Calu3 (cell line): ENCODE data around the gene CCL19. TPM values are rescaled to one million over a fixed set of nuclear protein-coding genes. Genes with fewer than 3 reads are reported as not detected.

Source experiments
- BruUV-seq: library from RNA; stranded (reverse); fragments of 400-500 nt; replicated peaks from 2 replicates; lab custom pipeline; 2021; lab: Mats Ljungman, UMichigan
- CTCF ChIA-PET: fragments of 300-600 bp; sonication (Branson Sonifier 250); formaldehyde crosslinking; loops from one replicate; lab custom pipeline; 2022; ENCODE audit warnings: antibody characterized with exemption; lab: Charles Lee
- DNase-seq: peaks from one replicate; pipeline ENCODE4 v3.0.0; 2022
- H3K27ac Mint-ChIP-seq: one replicate; pipeline ENCODE4 v1.8.0; 2022; ENCODE audit warnings: mixed read lengths; ENCODE audit not compliant: unreplicated experiment
- H3K27me3 Mint-ChIP-seq: one replicate; pipeline ENCODE4 v1.8.0; 2022; ENCODE audit warnings: mixed read lengths; ENCODE audit not compliant: unreplicated experiment
- H3K36me3 Mint-ChIP-seq: one replicate; pipeline ENCODE4 v1.8.0; 2022; ENCODE audit warnings: mild to moderate bottlenecking, moderate library complexity, mixed read lengths; ENCODE audit not compliant: insufficient read depth, unreplicated experiment
- H3K4me1 Mint-ChIP-seq: one replicate; pipeline ENCODE4 v1.8.0; 2022; ENCODE audit warnings: mild to moderate bottlenecking, low read depth, mixed read lengths; ENCODE audit not compliant: unreplicated experiment
- H3K4me3 Mint-ChIP-seq: one replicate; pipeline ENCODE4 v1.8.0; 2022; ENCODE audit warnings: mild to moderate bottlenecking, low read depth, moderate library complexity, mixed read lengths; ENCODE audit not compliant: unreplicated experiment
- H3K9me3 Mint-ChIP-seq: one replicate; pipeline ENCODE4 v1.8.0; 2022; ENCODE audit warnings: low read depth, mixed read lengths; ENCODE audit not compliant: unreplicated experiment
- CTCF ChIP-seq: fragments of 200-600 bp; IDR thresholded peaks from one replicate; pipeline ENCODE4 v1.8.0; 2022; ENCODE audit warnings: antibody characterized with exemption; ENCODE audit not compliant: unreplicated experiment
- intact Hi-C: fragments of 100-400 bp; cut with micrococcal nuclease; formaldehyde crosslinking; loops from one replicate; pipeline ENCODE4 v1.10.0; 2022; ENCODE audit not compliant: unreplicated experiment
- total RNA-seq: library from RNA; stranded (reverse); gene quantifications from 2 replicates; pipeline ENCODE4 v1.2.3, GENCODE V29; 2022

Gene CCL19
- total RNA-seq, 1 experiment from 2014 or later, result not detected

GRCh38 chr9:34675048-34675714 is 15.9 kb downstream of the CCL19 start:
- intact Hi-C loops, result no loop called here
- BruUV-seq, result no TSS peak
- peak; percentile 63 for TF ChIP-seq CTCF
- Mint-ChIP-seq H3K4me1 (no peaks in the 10 kb centered on the region), H3K27me3 (no peaks in the 10 kb centered on the region), H3K27ac (no peak overlapping the region), H3K4me3 (no peak overlapping the region), H3K36me3 (no peaks in the 10 kb centered on the region), H3K9me3 (no peaks in the 10 kb centered on the region)
- CTCF ChIA-PET, result interaction anchor here (1.0 kb wide), 1 partner anchor 27 kb away, joined by 3 read pairs; no protein-coding TSS in a partner anchor
- peak; percentile 80 for DNase-seq

GRCh38 chr9:34674440-34674839 is 16.6 kb downstream of the CCL19 start:
- CTCF ChIA-PET, result interaction anchor here (1.0 kb wide), 1 partner anchor 28 kb away, joined by 3 read pairs; no protein-coding TSS in a partner anchor
- intact Hi-C loops, result no loop called here
- Mint-ChIP-seq H3K4me1 (no peaks in the 10 kb centered on the region), H3K4me3 (no peak overlapping the region), H3K36me3 (no peaks in the 10 kb centered on the region), H3K27me3 (peaks cover 5% of the 10 kb centered on the region), H3K27ac (no peak overlapping the region), H3K9me3 (no peaks in the 10 kb centered on the region)
- TF ChIP-seq CTCF, result no peak
- no TSS peak for BruUV-seq
- DNase-seq, result no peak

GRCh38 chr9:34671307-34671706 is 19.8 kb downstream of the CCL19 start:
- H3K4me3 Mint-ChIP-seq, result no peak overlapping the region
- no peaks in the 10 kb centered on the region for H3K36me3 Mint-ChIP-seq
- H3K4me1 Mint-ChIP-seq, result no peaks in the 10 kb centered on the region
- no peak for TF ChIP-seq CTCF
- BruUV-seq, result no TSS peak
- intact Hi-C loops, result no loop called here
- CTCF ChIA-PET, result no interaction called here
- no peaks in the 10 kb centered on the region for H3K9me3 Mint-ChIP-seq
- no peak for DNase-seq
- no peak overlapping the region for H3K27ac Mint-ChIP-seq
- H3K27me3 Mint-ChIP-seq, result peaks cover 12% of the 10 kb centered on the region

GRCh38 chr9:34669809-34670562 is 21.1 kb downstream of the CCL19 start:
- CTCF ChIA-PET, result no interaction called here

More at GRCh38 chr9:34669809-34670562, 21.1 kb downstream of the CCL19 start:
- no peaks in the 10 kb centered on the region for H3K9me3 Mint-ChIP-seq
- H3K27ac Mint-ChIP-seq, result no peak overlapping the region
- H3K4me1 Mint-ChIP-seq, result no peaks in the 10 kb centered on the region
- DNase-seq, result no peak
- intact Hi-C loops, result no loop called here
- TF ChIP-seq CTCF, result no peak
- peaks cover 10% of the 10 kb centered on the region for H3K36me3 Mint-ChIP-seq
- no peak overlapping the region for H3K4me3 Mint-ChIP-seq
- H3K27me3 Mint-ChIP-seq, result peaks cover 12% of the 10 kb centered on the region
- no TSS peak for BruUV-seq
